ENCODE data around the gene UBR1. TPM values are rescaled to one million over a fixed set of nuclear protein-coding genes. Genes with fewer than 3 reads are reported as not detected.

Gene UBR1
- total RNA-seq, 1 experiment from 2014 or later = 18.9 TPM

- ATAC-seq (no peak), DNase-seq (ENCODE audit: low spot score) (no peak)
- Mint-ChIP-seq H3K4me3 (no peak overlapping the region), H3K36me3 (peaks cover 9% of the 10 kb centered on the region), H3K27me3 (ENCODE audit: low read depth) (no peaks in the 10 kb centered on the region), H3K9me3 (no peaks in the 10 kb centered on the region), H3K4me1 (no peaks in the 10 kb centered on the region; the same call in 1 of the 2 replicates), H3K27ac (0 out of 2 replicates have a peak overlapping the region, but pooled peaks have one; percentile 0)
- POLR2A ChIA-PET = no interaction called here
- no peak for TF ChIP-seq SOX15 (CRISPR knock-in tag; IDR thresholded peaks at IDR 0.05)
- CTCF ChIA-PET = no interaction called here
Measured at GRCh38 chr15:42994546-42994945, 111.3 kb downstream of the UBR1 start.

- DNase-seq (ENCODE audit: low spot score) = no peak
- H3K4me3 Mint-ChIP-seq = no peak overlapping the region
Measured at GRCh38 chr15:42992626-42993025, 113.2 kb downstream of the UBR1 start.

GRCh38 chr15:42986693-42987342 lies 119.0 kb downstream of the UBR1 start:
- CTCF ChIA-PET = no interaction called here
- H3K27ac Mint-ChIP-seq = no peak overlapping the region
- no peak for TF ChIP-seq ZNF263 (CRISPR knock-in tag; IDR thresholded peaks at IDR 0.05; ENCODE audit: low read depth)
- no peak for TF ChIP-seq FOXP4 (CRISPR knock-in tag; IDR thresholded peaks at IDR 0.05)
- TF ChIP-seq ERG (CRISPR knock-in tag; IDR thresholded peaks at IDR 0.05) = no peak
- no peak for TF ChIP-seq IRF2 (CRISPR knock-in tag; IDR thresholded peaks at IDR 0.05; ENCODE audit: borderline replicate concordance, low read depth)
- TF ChIP-seq, protein P1, sequence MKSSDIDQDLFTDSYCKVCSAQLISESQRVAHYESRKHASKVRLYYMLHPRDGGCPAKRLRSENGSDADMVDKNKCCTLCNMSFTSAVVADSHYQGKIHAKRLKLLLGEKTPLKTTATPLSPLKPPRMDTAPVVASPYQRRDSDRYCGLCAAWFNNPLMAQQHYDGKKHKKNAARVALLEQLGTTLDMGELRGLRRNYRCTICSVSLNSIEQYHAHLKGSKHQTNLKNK (CRISPR knock-in tag; IDR thresholded peaks at IDR 0.05) = no peak
- TF ChIP-seq ZNF138 (CRISPR knock-in tag; conservative IDR thresholded peaks at IDR 0.05) = no peak
- TF ChIP-seq, protein P2, sequence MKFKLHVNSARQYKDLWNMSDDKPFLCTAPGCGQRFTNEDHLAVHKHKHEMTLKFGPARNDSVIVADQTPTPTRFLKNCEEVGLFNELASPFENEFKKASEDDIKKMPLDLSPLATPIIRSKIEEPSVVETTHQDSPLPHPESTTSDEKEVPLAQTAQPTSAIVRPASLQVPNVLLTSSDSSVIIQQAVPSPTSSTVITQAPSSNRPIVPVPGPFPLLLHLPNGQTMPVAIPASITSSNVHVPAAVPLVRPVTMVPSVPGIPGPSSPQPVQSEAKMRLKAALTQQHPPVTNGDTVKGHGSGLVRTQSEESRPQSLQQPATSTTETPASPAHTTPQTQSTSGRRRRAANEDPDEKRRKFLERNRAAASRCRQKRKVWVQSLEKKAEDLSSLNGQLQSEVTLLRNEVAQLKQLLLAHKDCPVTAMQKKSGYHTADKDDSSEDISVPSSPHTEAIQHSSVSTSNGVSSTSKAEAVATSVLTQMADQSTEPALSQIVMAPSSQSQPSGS (CRISPR knock-in tag; IDR thresholded peaks at IDR 0.05; ENCODE audit: borderline replicate concordance, low read depth) = no peak
- no peak for TF ChIP-seq ZNF423 (CRISPR knock-in tag; IDR thresholded peaks at IDR 0.05)
- TF ChIP-seq USF1 (CRISPR knock-in tag; IDR thresholded peaks at IDR 0.05) = no peak

More at GRCh38 chr15:42992626-42993025, 113.2 kb downstream of the UBR1 start:
- H3K36me3 Mint-ChIP-seq = peaks cover 16% of the 10 kb centered on the region
- ChIA-PET CTCF (interaction anchor here (0.6 kb wide), 1 partner anchor 65 kb away, joined by 3 read pairs; no protein-coding TSS in a partner anchor), POLR2A (no interaction called here)
- ATAC-seq = no peak
- H3K27ac Mint-ChIP-seq = no peak overlapping the region
- TF ChIP-seq, protein P3, sequence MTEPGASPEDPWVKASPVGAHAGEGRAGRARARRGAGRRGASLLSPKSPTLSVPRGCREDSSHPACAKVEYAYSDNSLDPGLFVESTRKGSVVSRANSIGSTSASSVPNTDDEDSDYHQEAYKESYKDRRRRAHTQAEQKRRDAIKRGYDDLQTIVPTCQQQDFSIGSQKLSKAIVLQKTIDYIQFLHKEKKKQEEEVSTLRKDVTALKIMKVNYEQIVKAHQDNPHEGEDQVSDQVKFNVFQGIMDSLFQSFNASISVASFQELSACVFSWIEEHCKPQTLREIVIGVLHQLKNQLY (CRISPR knock-in tag; IDR thresholded peaks at IDR 0.05) = no peak
- TF ChIP-seq USF1 (CRISPR knock-in tag; IDR thresholded peaks at IDR 0.05) (no peak), SP1 (CRISPR knock-in tag; conservative IDR thresholded peaks at IDR 0.05) (no peak), CDX4 (CRISPR knock-in tag; IDR thresholded peaks at IDR 0.05; ENCODE audit: borderline replicate concordance) (no peak), MYBL2 (CRISPR knock-in tag; IDR thresholded peaks at IDR 0.05) (no peak), FOXP4 (CRISPR knock-in tag; IDR thresholded peaks at IDR 0.05) (no peak), ETV6 (CRISPR knock-in tag; IDR thresholded peaks at IDR 0.05) (no peak), ZNF232 (CRISPR knock-in tag; IDR thresholded peaks at IDR 0.05) (no peak)
- no peaks in the 10 kb centered on the region; the same call in 1 of the 2 replicates for H3K4me1 Mint-ChIP-seq
- H3K9me3 Mint-ChIP-seq = no peaks in the 10 kb centered on the region
- H3K27me3 Mint-ChIP-seq (ENCODE audit: low read depth) = no peaks in the 10 kb centered on the region

More at GRCh38 chr15:42986693-42987342, 119.0 kb downstream of the UBR1 start:
- DNase-seq (ENCODE audit: low spot score) (no peak), ATAC-seq (no peak)
- Mint-ChIP-seq H3K4me1 (no peaks in the 10 kb centered on the region), H3K27me3 (ENCODE audit: low read depth) (no peaks in the 10 kb centered on the region), H3K4me3 (no peak overlapping the region), H3K36me3 (peaks cover 10% of the 10 kb centered on the region), H3K9me3 (no peaks in the 10 kb centered on the region)
- POLR2A ChIA-PET = no interaction called here
